HCT116 (cell line): ENCODE measurements around the gene HSDL2. TPM values are rescaled to one million over a fixed set of nuclear protein-coding genes. Genes with fewer than 3 reads are reported as not detected.

Experiments used
- ATAC-seq: fragments of 200-7000 bp; cut with Tn5 transposase; 2 replicates; pipeline ENCODE4 v1.9.1; 2020; ENCODE audit warnings: mild to moderate bottlenecking, moderate library complexity
- BruUV-seq: library from RNA; stranded (reverse); fragments of 400-500 nt; replicated peaks from 2 replicates; lab custom pipeline; 2021; lab: Mats Ljungman, UMichigan
- CTCF ChIA-PET: fragments of 300-600 bp; sonication (Branson Sonifier 250); formaldehyde crosslinking; loops from one replicate; lab custom pipeline; 2021; ENCODE audit warnings: antibody characterized with exemption; lab: Charles Lee
- POLR2A ChIA-PET: fragments of 300-600, 350-600 bp; sonication (Branson Sonifier 250); formaldehyde crosslinking; loops from one replicate; lab custom pipeline; 2021; ENCODE audit warnings: antibody characterized with exemption; lab: Charles Lee
- RAD21 ChIA-PET, 2 experiments: fragments of 300-600 bp; sonication (Branson Sonifier 250); formaldehyde crosslinking; loops; one replicate each; lab custom pipeline; 2023; ENCODE audit warnings: low total read pairs in 2 of 2; ENCODE audit not compliant: uncharacterized antibody in 2 of 2, unreplicated experiment in 2 of 2, low non-redundant PET in 1 of 2; lab: Charles Lee
- DNase-seq: peaks from one replicate; pipeline ENCODE4 v3.0.0-alpha.2; 2010; ENCODE audit warnings: low read depth, low spot score
- H2AFZ ChIP-seq: fragments of 200-600 bp; shearing (Covaris generic), sonication (generic); 2 replicates; pipeline ENCODE4 v1.6.1; 2017; ENCODE audit warnings: low read depth, mixed run types, mixed read lengths, antibody characterized with exemption, low read length; ENCODE audit not compliant: poor library complexity, severe bottlenecking
- H3K27ac ChIP-seq: 2 replicates; pipeline ENCODE4 v1.5.1; 2012; ENCODE audit warnings: low read depth, low read length
- H3K27me3 ChIP-seq: fragments of 200-600 bp; sonication (generic); 2 replicates; pipeline ENCODE4 v1.6.1; 2016; ENCODE audit warnings: mixed run types, low read length, mixed read lengths; ENCODE audit not compliant: insufficient read depth
- H3K36me3 ChIP-seq, 2 experiments: fragments of 200-500 bp in 1 of 2; fragments of 200-600 bp in 1 of 2; sonication (Bioruptor generic) in 1 of 2; sonication (generic) in 1 of 2; 2 replicates each; pipeline versions ENCODE4 v1.5.1 to v1.6.1; 2014 to 2016; ENCODE audit warnings: low read length in 2 of 2, inconsistent platforms in 1 of 2, mixed read lengths in 1 of 2, mixed run types in 1 of 2; ENCODE audit not compliant: insufficient read depth in 2 of 2, control insufficient read depth in 1 of 2
- H3K4me1 ChIP-seq, 2 experiments: fragments of 200-600 bp in 1 of 2; sonication (generic) in 1 of 2; 2 replicates each; pipeline versions ENCODE4 v1.5.1 to v1.6.1; 2012 to 2017; ENCODE audit warnings: low read length in 2 of 2, inconsistent platforms in 1 of 2, mild to moderate bottlenecking in 1 of 2, mixed read lengths in 1 of 2, mixed run types in 1 of 2, moderate library complexity in 1 of 2; ENCODE audit not compliant: insufficient read depth in 2 of 2, control insufficient read depth in 1 of 2
- H3K4me2 ChIP-seq: fragments of 200-600 bp; sonication (generic); 2 replicates; pipeline ENCODE4 v1.6.1; 2017; ENCODE audit warnings: mixed run types, low read length, mixed read lengths
- H3K4me3 ChIP-seq, 2 experiments: fragments of 200-600 bp in 1 of 2; sonication (generic) in 1 of 2; replicated peaks in 1 of 2; 2 replicates each; pipeline ENCODE4 v1.5.1; 2011 to 2016; ENCODE audit warnings: low read length in 2 of 2, control low read depth in 1 of 2, low read depth in 1 of 2, mild to moderate bottlenecking in 1 of 2, mixed read lengths in 1 of 2, mixed run types in 1 of 2
- H3K79me2 ChIP-seq: fragments of 200-600 bp; sonication (generic); 2 replicates; pipeline ENCODE4 v1.6.1; 2017; ENCODE audit warnings: mild to moderate bottlenecking, mixed run types, low read length, moderate library complexity, mixed read lengths; ENCODE audit not compliant: insufficient read depth
- H3K9ac ChIP-seq: fragments of 200-600 bp; sonication (generic); 2 replicates; pipeline ENCODE4 v1.6.1; 2016; ENCODE audit warnings: low read length, mixed read lengths
- H3K9me2 ChIP-seq: fragments of 200-600 bp; sonication (generic), shearing (Covaris generic); 2 replicates; pipeline ENCODE4 v1.6.1; 2017; ENCODE audit warnings: mixed run types, mild to moderate bottlenecking, moderate library complexity; ENCODE audit not compliant: insufficient read depth
- H3K9me3 ChIP-seq, 2 experiments: fragments of 200-500 bp in 1 of 2; fragments of 200-600 bp in 1 of 2; sonication (Bioruptor generic) in 1 of 2; sonication (generic) in 1 of 2; 2 replicates each; pipeline ENCODE4 v1.6.1; 2014 to 2017; ENCODE audit warnings: low read length in 2 of 2, mixed read lengths in 2 of 2, inconsistent platforms in 1 of 2, low read depth in 1 of 2, mild to moderate bottlenecking in 1 of 2, mixed run types in 1 of 2, moderate library complexity in 1 of 2; ENCODE audit not compliant: control insufficient read depth in 1 of 2, insufficient read depth in 1 of 2
- H4K20me1 ChIP-seq: fragments of 200-600 bp; sonication (generic), shearing (Covaris generic); 2 replicates; pipeline ENCODE4 v1.6.1; 2017; ENCODE audit warnings: mixed run types, mild to moderate bottlenecking, moderate library complexity; ENCODE audit not compliant: insufficient read depth
- CBX3 ChIP-seq: IDR thresholded peaks from 2 replicates; pipeline ENCODE4 v1.6.1; 2012; ENCODE audit warnings: low read depth
- ELF1 ChIP-seq: IDR thresholded peaks from 2 replicates; pipeline ENCODE4 v1.6.1; 2012; ENCODE audit warnings: low read depth, borderline replicate concordance
- EZH2 ChIP-seq: fragments of 200-600 bp; sonication (generic); IDR thresholded peaks from 2 replicates; pipeline ENCODE4 v1.6.1; 2017; ENCODE audit warnings: antibody characterized with exemption, mixed run types
- FOSL1 ChIP-seq: IDR thresholded peaks from 2 replicates; pipeline ENCODE4 v1.6.1; 2012; ENCODE audit warnings: low read depth
- JUND ChIP-seq: IDR thresholded peaks from 2 replicates; pipeline ENCODE4 v1.6.1; 2012
- POLR2A ChIP-seq: IDR thresholded peaks from 2 replicates; pipeline ENCODE4 v1.7.0; 2011; ENCODE audit warnings: borderline replicate concordance; ENCODE audit not compliant: insufficient read depth, insufficient read length; ENCODE audit errors: extremely low read depth
- RAD21 ChIP-seq: IDR thresholded peaks from 2 replicates; pipeline ENCODE4 v1.6.1; 2012; ENCODE audit warnings: low read depth, mild to moderate bottlenecking
- SP1 ChIP-seq: IDR thresholded peaks from 2 replicates; pipeline ENCODE4 v1.6.1; 2012; ENCODE audit warnings: low read depth
- TCF7L2 ChIP-seq: IDR thresholded peaks from 2 replicates; pipeline ENCODE4 v1.7.0; 2011; ENCODE audit warnings: borderline replicate concordance, inconsistent platforms; ENCODE audit not compliant: insufficient read depth, insufficient read length; ENCODE audit errors: extremely low read depth
- YY1 ChIP-seq: IDR thresholded peaks from 2 replicates; pipeline ENCODE4 v1.6.1; 2011; ENCODE audit warnings: low read length, low read depth, moderate library complexity, mild to moderate bottlenecking; ENCODE audit not compliant: insufficient replicate concordance; ENCODE audit errors: extremely low read depth
- ZFX ChIP-seq: fragments of 450-650 bp; IDR thresholded peaks from 2 replicates; pipeline ENCODE4 v1.6.1; 2017
- ZNF274 ChIP-seq: fragments of 200-500 bp; sonication (Bioruptor generic); IDR thresholded peaks from 2 replicates; pipeline ENCODE4 v1.6.1; 2014; ENCODE audit warnings: mild to moderate bottlenecking, low read depth, low read length, inconsistent platforms
- intact Hi-C: fragments of 100-400 bp; cut with micrococcal nuclease; formaldehyde crosslinking; loops from 2 replicates; pipeline ENCODE4 v1.10.0; 2022
- total RNA-seq: library from RNA; stranded (reverse); gene quantifications from one replicate; pipeline ENCODE4 v1.2.1, GENCODE V29; 2021; ENCODE audit not compliant: unreplicated experiment
- TF ChIP-seq, protein P1 (sequence below), 3 experiments: fragments of 200-600 bp in 1 of 3; sonication (generic) in 1 of 3; IDR thresholded peaks in 2 of 3; conservative IDR thresholded peaks in 1 of 3; 2 replicates each; pipeline ENCODE4 v1.5.1; 2012 to 2017; ENCODE audit warnings: low read depth in 2 of 3, low read length in 2 of 3, antibody characterized with exemption in 1 of 3, borderline replicate concordance in 1 of 3, control low read depth in 1 of 3, mild to moderate bottlenecking in 1 of 3, mixed read lengths in 1 of 3, mixed run types in 1 of 3, moderate library complexity in 1 of 3; ENCODE audit not compliant: insufficient read depth in 1 of 3
- TF ChIP-seq, protein P2 (sequence below): IDR thresholded peaks from 2 replicates; pipeline ENCODE4 v1.6.1; 2011; ENCODE audit warnings: mild to moderate bottlenecking, low read length, moderate library complexity; ENCODE audit not compliant: insufficient replicate concordance; ENCODE audit errors: extremely low read depth
- TF ChIP-seq, protein P3 (sequence below): IDR thresholded peaks from 2 replicates; pipeline ENCODE4 v1.6.1; 2012; ENCODE audit warnings: low read depth

The HSDL2 gene
- total RNA-seq, 1 experiment from 2014 or later: 33.9 TPM

DNA sequence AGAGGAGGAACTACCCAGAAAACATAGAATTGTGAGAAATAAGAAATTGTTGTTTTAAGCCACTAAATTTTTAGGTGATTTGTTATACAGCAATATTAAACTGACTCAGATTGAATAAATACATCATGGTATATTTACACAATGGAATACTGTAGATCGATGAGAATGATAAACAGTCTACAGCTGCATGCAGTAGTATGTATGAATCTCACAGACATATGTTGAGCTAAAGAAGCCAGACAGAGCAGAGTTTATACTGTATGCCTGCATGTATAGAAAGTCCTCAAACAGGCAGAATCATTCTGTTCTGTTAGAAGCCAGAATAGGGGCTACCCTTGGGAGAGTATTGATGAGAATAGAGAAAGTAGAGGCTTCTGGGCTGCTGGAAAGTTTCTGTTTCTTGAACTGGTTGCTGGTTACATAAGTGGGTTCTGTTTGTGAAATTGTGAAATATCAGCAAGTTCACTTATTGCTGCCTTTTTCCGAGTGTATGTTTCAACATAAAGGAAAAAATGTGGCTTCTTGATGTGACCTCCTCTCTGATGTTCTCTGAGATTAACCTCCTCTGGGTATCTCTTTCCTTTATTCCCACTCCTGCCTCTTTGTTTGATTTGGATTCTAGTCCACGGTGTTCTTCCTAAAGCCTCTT, 116.3 kb downstream of the HSDL2 start:
- no peak overlapping the region for H2AFZ ChIP-seq
- ChIA-PET CTCF (no interaction called here), POLR2A (interaction anchor here (0.6 kb wide), 1 partner anchor 13 kb away, joined by 3 read pairs; no protein-coding TSS in a partner anchor)
- no peaks in the 10 kb centered on the region for H3K9me2 ChIP-seq
- H3K9ac ChIP-seq: no peak overlapping the region
- ATAC-seq: no peak
- no peak for TF ChIP-seq YY1
- no peak for TF ChIP-seq ZNF274
- no peak for TF ChIP-seq CBX3
- no peak for TF ChIP-seq JUND
- no peak for TF ChIP-seq TCF7L2
- TF ChIP-seq ELF1: no peak
- TF ChIP-seq, protein P1, sequence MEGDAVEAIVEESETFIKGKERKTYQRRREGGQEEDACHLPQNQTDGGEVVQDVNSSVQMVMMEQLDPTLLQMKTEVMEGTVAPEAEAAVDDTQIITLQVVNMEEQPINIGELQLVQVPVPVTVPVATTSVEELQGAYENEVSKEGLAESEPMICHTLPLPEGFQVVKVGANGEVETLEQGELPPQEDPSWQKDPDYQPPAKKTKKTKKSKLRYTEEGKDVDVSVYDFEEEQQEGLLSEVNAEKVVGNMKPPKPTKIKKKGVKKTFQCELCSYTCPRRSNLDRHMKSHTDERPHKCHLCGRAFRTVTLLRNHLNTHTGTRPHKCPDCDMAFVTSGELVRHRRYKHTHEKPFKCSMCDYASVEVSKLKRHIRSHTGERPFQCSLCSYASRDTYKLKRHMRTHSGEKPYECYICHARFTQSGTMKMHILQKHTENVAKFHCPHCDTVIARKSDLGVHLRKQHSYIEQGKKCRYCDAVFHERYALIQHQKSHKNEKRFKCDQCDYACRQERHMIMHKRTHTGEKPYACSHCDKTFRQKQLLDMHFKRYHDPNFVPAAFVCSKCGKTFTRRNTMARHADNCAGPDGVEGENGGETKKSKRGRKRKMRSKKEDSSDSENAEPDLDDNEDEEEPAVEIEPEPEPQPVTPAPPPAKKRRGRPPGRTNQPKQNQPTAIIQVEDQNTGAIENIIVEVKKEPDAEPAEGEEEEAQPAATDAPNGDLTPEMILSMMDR (IDR thresholded peaks at IDR 0.05 in 2 of 3, conservative IDR thresholded peaks at IDR 0.05 in 1 of 3; ENCODE audit: borderline replicate concordance in 1 of 3, insufficient read depth in 1 of 3, low read depth in 2 of 3, low read length in 2 of 3): no peak
- TF ChIP-seq, protein P2, sequence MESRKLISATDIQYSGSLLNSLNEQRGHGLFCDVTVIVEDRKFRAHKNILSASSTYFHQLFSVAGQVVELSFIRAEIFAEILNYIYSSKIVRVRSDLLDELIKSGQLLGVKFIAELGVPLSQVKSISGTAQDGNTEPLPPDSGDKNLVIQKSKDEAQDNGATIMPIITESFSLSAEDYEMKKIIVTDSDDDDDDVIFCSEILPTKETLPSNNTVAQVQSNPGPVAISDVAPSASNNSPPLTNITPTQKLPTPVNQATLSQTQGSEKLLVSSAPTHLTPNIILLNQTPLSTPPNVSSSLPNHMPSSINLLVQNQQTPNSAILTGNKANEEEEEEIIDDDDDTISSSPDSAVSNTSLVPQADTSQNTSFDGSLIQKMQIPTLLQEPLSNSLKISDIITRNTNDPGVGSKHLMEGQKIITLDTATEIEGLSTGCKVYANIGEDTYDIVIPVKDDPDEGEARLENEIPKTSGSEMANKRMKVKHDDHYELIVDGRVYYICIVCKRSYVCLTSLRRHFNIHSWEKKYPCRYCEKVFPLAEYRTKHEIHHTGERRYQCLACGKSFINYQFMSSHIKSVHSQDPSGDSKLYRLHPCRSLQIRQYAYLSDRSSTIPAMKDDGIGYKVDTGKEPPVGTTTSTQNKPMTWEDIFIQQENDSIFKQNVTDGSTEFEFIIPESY: no peak
- TF ChIP-seq, protein P3, sequence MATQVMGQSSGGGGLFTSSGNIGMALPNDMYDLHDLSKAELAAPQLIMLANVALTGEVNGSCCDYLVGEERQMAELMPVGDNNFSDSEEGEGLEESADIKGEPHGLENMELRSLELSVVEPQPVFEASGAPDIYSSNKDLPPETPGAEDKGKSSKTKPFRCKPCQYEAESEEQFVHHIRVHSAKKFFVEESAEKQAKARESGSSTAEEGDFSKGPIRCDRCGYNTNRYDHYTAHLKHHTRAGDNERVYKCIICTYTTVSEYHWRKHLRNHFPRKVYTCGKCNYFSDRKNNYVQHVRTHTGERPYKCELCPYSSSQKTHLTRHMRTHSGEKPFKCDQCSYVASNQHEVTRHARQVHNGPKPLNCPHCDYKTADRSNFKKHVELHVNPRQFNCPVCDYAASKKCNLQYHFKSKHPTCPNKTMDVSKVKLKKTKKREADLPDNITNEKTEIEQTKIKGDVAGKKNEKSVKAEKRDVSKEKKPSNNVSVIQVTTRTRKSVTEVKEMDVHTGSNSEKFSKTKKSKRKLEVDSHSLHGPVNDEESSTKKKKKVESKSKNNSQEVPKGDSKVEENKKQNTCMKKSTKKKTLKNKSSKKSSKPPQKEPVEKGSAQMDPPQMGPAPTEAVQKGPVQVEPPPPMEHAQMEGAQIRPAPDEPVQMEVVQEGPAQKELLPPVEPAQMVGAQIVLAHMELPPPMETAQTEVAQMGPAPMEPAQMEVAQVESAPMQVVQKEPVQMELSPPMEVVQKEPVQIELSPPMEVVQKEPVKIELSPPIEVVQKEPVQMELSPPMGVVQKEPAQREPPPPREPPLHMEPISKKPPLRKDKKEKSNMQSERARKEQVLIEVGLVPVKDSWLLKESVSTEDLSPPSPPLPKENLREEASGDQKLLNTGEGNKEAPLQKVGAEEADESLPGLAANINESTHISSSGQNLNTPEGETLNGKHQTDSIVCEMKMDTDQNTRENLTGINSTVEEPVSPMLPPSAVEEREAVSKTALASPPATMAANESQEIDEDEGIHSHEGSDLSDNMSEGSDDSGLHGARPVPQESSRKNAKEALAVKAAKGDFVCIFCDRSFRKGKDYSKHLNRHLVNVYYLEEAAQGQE: no peak
- TF ChIP-seq EZH2: no peak
- no peak for TF ChIP-seq RAD21
- TF ChIP-seq SP1: no peak
- no peak for TF ChIP-seq FOSL1
- no peak for TF ChIP-seq ZFX
- TF ChIP-seq POLR2A: no peak
- TF ChIP-seq, all 23 proteins: peak for 0
- no peaks in the 10 kb centered on the region for H4K20me1 ChIP-seq
- RAD21 ChIA-PET: no interaction called here
- H3K9me3 ChIP-seq: no peaks in the 10 kb centered on the region; a peak in 1 of 4 replicates
- H3K27ac ChIP-seq: no peak overlapping the region
- intact Hi-C loops: no loop called here
- no peaks in the 10 kb centered on the region for H3K4me1 ChIP-seq
- no peak for DNase-seq
- peaks cover 4 to 12% of the 10 kb centered on the region in 2 experiments; a peak in 2 of 4 replicates for H3K36me3 ChIP-seq
- no peak overlapping the region for H3K4me3 ChIP-seq
- peaks cover 54% of the 10 kb centered on the region for H3K79me2 ChIP-seq
- BruUV-seq: no TSS peak
- H3K4me2 ChIP-seq: no peak overlapping the region
- no peaks in the 10 kb centered on the region for H3K27me3 ChIP-seq
